Fibroblast of lung (primary cell): Measurements from ENCODE around the gene MRNIP. TPM values are rescaled to one million over a fixed set of nuclear protein-coding genes. Genes with fewer than 3 reads are reported as not detected.

ENCODE experiments used
- DNase-seq, 2 donors: peaks; one replicate each; pipeline versions ENCODE4 v3.0.0 to v3.0.0-alpha.2; 2010; ENCODE audit warnings: low read depth in 2 of 2
- H2AFZ ChIP-seq: 2 replicates; pipeline ENCODE4 v1.5.1; 2012; ENCODE audit warnings: low read length, control low read depth, inconsistent platforms
- H3K27ac ChIP-seq: 2 replicates; pipeline ENCODE4 v1.5.1; 2011; ENCODE audit warnings: low read length, control low read depth; ENCODE audit not compliant: insufficient read depth
- H3K27me3 ChIP-seq: 2 replicates; pipeline ENCODE4 v1.5.1; 2011; ENCODE audit warnings: mild to moderate bottlenecking, low read length; ENCODE audit not compliant: control insufficient read depth, insufficient read depth
- H3K36me3 ChIP-seq: 2 replicates; pipeline ENCODE4 v1.5.1; 2011; ENCODE audit warnings: low read length; ENCODE audit not compliant: control insufficient read depth, insufficient read depth
- H3K4me1 ChIP-seq: 2 replicates; pipeline ENCODE4 v1.5.1; 2011; ENCODE audit warnings: low read length; ENCODE audit not compliant: control insufficient read depth, insufficient read depth; ENCODE audit errors: extremely low read depth
- H3K4me2 ChIP-seq: 2 replicates; pipeline ENCODE4 v1.5.1; 2011; ENCODE audit warnings: low read length, control low read depth; ENCODE audit not compliant: insufficient read depth; ENCODE audit errors: extremely low read depth
- H3K4me3 ChIP-seq, 4 experiments: fragments of 200-600 bp in 1 of 4; sonication (generic) in 1 of 4; replicated peaks in 1 of 4; 2 replicates each; pipeline ENCODE4 v1.5.1; 2011 to 2016; ENCODE audit warnings: low read length in 4 of 4, low read depth in 3 of 4, mild to moderate bottlenecking in 3 of 4, control low read depth in 2 of 4, inconsistent platforms in 1 of 4, mixed read lengths in 1 of 4; ENCODE audit not compliant: insufficient read depth in 1 of 4; ENCODE audit errors: control extremely low read depth in 1 of 4
- H3K79me2 ChIP-seq: 2 replicates; pipeline ENCODE4 v1.5.1; 2012; ENCODE audit warnings: mild to moderate bottlenecking, low read length, inconsistent platforms; ENCODE audit not compliant: control insufficient read depth, insufficient read depth
- H3K9ac ChIP-seq: 2 replicates; pipeline ENCODE4 v1.5.1; 2011; ENCODE audit warnings: mild to moderate bottlenecking, low read length, control low read depth; ENCODE audit not compliant: insufficient read depth
- H3K9me3 ChIP-seq: 2 replicates; pipeline ENCODE4 v1.5.1; 2012; ENCODE audit warnings: low read depth, low read length; ENCODE audit not compliant: control insufficient read depth, insufficient read depth
- H4K20me1 ChIP-seq: 2 replicates; pipeline ENCODE4 v1.5.1; 2011; ENCODE audit warnings: low read length; ENCODE audit not compliant: control insufficient read depth, insufficient read depth; ENCODE audit errors: extremely low read depth
- EZH2 ChIP-seq: IDR thresholded peaks from 2 replicates; pipeline ENCODE4 v1.5.1; 2012; ENCODE audit warnings: low read length, control low read depth, mild to moderate bottlenecking; ENCODE audit errors: missing control alignments
- polyA plus RNA-seq, 2 donors: library from polyadenylated mRNA; depleted of rRNA in 1 of 2; stranded (reverse) in 1 of 2; unstranded in 1 of 2; fragments of >200 nt; gene quantifications; 2 replicates each; pipeline ENCODE4 v1.2.1, GENCODE V29; 2011 to 2012; ENCODE audit warnings: missing spikeins in 1 of 2
- total RNA-seq: library from RNA; depleted of rRNA; stranded (reverse); fragments of >200 nt; gene quantifications from 2 replicates; pipeline ENCODE4 v1.2.1, GENCODE V29; 2014
- TF ChIP-seq, protein P1 (sequence below), 2 donors: IDR thresholded peaks in 1 of 2; conservative IDR thresholded peaks in 1 of 2; 1 replicate in 1 of 2; 2 replicates in 1 of 2; pipeline ENCODE4 v1.5.1; 2011 to 2012; ENCODE audit warnings: low read length in 2 of 2, control low read depth in 1 of 2, inconsistent platforms in 1 of 2, low read depth in 1 of 2, mild to moderate bottlenecking in 1 of 2

Gene MRNIP
- total and polyA plus RNA-seq, 2 donors (not counting 1 experiment from before 2014, with no cell fraction given): 8.6 to 21.0 TPM

DNA sequence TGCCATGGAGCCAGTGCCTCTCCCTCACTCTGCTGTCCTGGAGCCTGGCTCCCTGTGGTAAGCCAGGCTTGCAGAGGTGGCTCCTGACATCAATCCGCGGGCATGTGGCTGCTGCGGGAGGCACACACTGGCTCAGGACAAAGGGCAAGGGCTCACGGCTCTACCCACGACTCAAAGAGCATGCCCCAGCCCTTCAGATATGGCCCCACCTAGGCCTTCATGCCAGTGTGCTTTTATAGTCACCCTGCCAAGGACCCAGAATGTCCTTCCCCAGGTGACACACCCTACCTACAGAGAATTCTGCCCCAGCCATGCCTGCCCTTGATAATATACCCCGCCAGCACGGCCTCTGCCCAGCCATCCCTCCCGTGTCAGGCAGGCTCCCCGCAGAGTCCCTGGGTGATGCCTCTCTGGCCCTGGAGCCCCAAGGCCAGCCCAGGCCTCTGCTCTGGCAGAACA, 53.5 kb downstream of the MRNIP start:
- peaks cover 12% of the 10 kb centered on the region for H3K36me3 ChIP-seq
- peak overlapping the region; percentile 58 to 82 (median 75) for H3K4me3 ChIP-seq
- H3K79me2 ChIP-seq: peaks cover 45% of the 10 kb centered on the region
- H3K9ac ChIP-seq: peak overlapping the region; percentile 71
- TF ChIP-seq, protein P1, sequence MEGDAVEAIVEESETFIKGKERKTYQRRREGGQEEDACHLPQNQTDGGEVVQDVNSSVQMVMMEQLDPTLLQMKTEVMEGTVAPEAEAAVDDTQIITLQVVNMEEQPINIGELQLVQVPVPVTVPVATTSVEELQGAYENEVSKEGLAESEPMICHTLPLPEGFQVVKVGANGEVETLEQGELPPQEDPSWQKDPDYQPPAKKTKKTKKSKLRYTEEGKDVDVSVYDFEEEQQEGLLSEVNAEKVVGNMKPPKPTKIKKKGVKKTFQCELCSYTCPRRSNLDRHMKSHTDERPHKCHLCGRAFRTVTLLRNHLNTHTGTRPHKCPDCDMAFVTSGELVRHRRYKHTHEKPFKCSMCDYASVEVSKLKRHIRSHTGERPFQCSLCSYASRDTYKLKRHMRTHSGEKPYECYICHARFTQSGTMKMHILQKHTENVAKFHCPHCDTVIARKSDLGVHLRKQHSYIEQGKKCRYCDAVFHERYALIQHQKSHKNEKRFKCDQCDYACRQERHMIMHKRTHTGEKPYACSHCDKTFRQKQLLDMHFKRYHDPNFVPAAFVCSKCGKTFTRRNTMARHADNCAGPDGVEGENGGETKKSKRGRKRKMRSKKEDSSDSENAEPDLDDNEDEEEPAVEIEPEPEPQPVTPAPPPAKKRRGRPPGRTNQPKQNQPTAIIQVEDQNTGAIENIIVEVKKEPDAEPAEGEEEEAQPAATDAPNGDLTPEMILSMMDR (conservative IDR thresholded peaks at IDR 0.05 in 1 of 2, IDR thresholded peaks at IDR 0.05 in 1 of 2; ENCODE audit: low read depth in 1 of 2, low read length in 2 of 2): no peak
- no peak for TF ChIP-seq EZH2
- no peak for DNase-seq
- H4K20me1 ChIP-seq: no peaks in the 10 kb centered on the region
- H3K27ac ChIP-seq: peak overlapping the region; percentile 71
- peaks cover 14% of the 10 kb centered on the region for H3K4me1 ChIP-seq
- H3K27me3 ChIP-seq: no peaks in the 10 kb centered on the region
- H3K9me3 ChIP-seq: no peaks in the 10 kb centered on the region
- H3K4me2 ChIP-seq: peak overlapping the region; percentile 89
- H2AFZ ChIP-seq: no peak overlapping the region

DNA sequence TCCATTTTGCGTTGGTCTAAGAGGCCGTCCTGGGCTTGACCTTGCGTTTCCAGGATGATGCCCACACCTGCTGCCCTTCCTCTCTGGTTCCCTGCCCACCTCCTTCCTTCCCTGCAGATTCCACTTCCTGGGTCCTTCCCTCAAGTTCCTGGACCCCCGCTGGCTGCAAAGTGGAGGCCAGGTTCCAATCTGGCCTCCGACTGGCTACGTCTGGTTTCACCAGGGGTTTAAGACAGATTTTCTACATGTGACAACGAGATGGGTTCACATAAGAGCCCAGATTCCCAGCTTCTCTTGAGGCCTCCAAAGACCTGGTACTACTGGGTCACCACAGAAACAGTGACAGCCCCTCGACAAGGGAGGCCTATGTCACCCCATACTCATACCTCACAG, 54.1 kb downstream of the MRNIP start:
- H3K4me1 ChIP-seq: peaks cover 14% of the 10 kb centered on the region
- peaks cover 18% of the 10 kb centered on the region for H3K36me3 ChIP-seq
- peak overlapping the region; percentile 58 to 82 (median 75) for H3K4me3 ChIP-seq
- H2AFZ ChIP-seq: no peak overlapping the region
- H3K27me3 ChIP-seq: no peaks in the 10 kb centered on the region
- H4K20me1 ChIP-seq: no peaks in the 10 kb centered on the region
- H3K9ac ChIP-seq: peak overlapping the region; percentile 36
- TF ChIP-seq, protein P1 (conservative IDR thresholded peaks at IDR 0.05 in 1 of 2, IDR thresholded peaks at IDR 0.05 in 1 of 2; ENCODE audit: low read depth in 1 of 2, low read length in 2 of 2): no peak
- TF ChIP-seq EZH2: no peak
- peaks cover 45% of the 10 kb centered on the region for H3K79me2 ChIP-seq
- no peak for DNase-seq
- no peaks in the 10 kb centered on the region for H3K9me3 ChIP-seq
- no peak overlapping the region for H3K27ac ChIP-seq
- peak overlapping the region; percentile 89 for H3K4me2 ChIP-seq

DNA sequence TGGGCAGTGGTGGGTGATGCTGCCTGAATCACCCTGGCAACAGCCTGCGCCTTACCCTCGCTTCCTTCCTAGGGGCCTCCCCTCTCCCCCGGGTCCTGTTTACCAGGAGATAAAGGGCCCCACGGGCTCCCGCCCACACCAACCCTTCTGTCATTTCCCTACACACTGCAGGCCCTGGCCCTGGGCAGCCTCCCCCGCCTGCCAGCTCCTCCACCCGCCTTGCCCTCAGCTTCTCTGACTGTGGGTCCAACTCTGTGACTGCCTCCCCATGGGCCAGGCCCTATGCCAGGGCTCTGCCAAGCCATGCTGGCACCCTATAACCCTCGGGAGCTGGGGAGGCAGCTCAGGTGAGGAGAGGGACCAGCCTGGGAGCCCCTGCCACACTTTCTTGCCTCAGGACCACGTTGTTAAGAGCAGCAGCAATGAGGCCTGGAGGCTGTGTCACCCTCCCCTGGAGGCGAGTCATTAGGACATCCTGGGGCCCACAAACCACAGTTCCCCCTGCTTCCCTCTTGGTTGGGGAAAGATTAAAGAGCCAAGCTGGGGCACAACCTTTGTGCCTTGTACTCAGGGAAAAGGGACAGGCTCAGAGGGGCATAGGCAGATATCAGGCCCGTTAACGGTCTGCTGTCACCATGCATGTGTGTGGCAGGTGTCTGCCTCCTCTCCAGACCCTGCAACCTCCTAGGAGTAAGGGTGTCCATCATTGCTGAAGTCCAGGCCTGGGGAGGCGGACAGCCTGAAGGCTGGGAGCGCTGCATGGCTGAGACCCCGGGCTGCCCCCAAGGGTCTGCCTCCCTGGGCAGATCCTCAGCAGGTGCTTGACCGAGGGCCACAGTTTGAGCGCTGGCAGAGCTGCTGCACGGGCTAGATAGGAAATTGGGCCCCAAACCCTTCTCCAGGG, 54.7 kb downstream of the MRNIP start:
- H3K4me1 ChIP-seq: peaks cover 14% of the 10 kb centered on the region
- no peaks in the 10 kb centered on the region for H3K9me3 ChIP-seq
- no peak for TF ChIP-seq EZH2
- TF ChIP-seq, protein P1 (conservative IDR thresholded peaks at IDR 0.05 in 1 of 2, IDR thresholded peaks at IDR 0.05 in 1 of 2; ENCODE audit: low read depth in 1 of 2, low read length in 2 of 2): no peak
- H3K27ac ChIP-seq: peak overlapping the region; percentile 28
- no peak overlapping the region for H2AFZ ChIP-seq
- H3K27me3 ChIP-seq: no peaks in the 10 kb centered on the region
- DNase-seq: no peak
- peak overlapping the region in 1 of 4 experiments; percentile 75 for H3K4me3 ChIP-seq
- peaks cover 45% of the 10 kb centered on the region for H3K79me2 ChIP-seq
- peak overlapping the region; percentile 59 for H3K4me2 ChIP-seq
- no peaks in the 10 kb centered on the region for H4K20me1 ChIP-seq
- peaks cover 23% of the 10 kb centered on the region for H3K36me3 ChIP-seq
- no peak overlapping the region for H3K9ac ChIP-seq
